ENCODE data around the gene SMYD3. TPM values are rescaled to one million over a fixed set of nuclear protein-coding genes. Genes with fewer than 3 reads are reported as not detected.
"Not testable (repeated sequence)": the region's sequence is repeated elsewhere in the genome, so short reads cannot be mapped to it uniquely, and the experiment has no call there.

Gene SMYD3
- total RNA-seq, 3 donors from 2014 or later = 16.3 to 18.0 (median 16.4) TPM

- no peak for TF ChIP-seq CTCF (IDR thresholded peaks at IDR 0.05)
- no peak for ATAC-seq
These were observed 182.4 kb downstream of the SMYD3 start for GRCh38 chr1:246324711-246325110.

GRCh38 chr1:246324033-246324432 lies 183.0 kb downstream of the SMYD3 start:
- H3K9me3 ChIP-seq; intact Hi-C loops (cut with DNase I, micrococcal nuclease); DNase-seq; ATAC-seq; H3K4me1 ChIP-seq (ENCODE audit: low read depth); H3K4me3 ChIP-seq; H3K36me3 ChIP-seq (ENCODE audit: low read depth): not testable (repeated sequence)

More at GRCh38 chr1:246324711-246325110, 182.4 kb downstream of the SMYD3 start:
- intact Hi-C loops (cut with DNase I, micrococcal nuclease) = no loop called here
- no peak for DNase-seq
- H3K4me1 ChIP-seq (ENCODE audit: low read depth) = no peaks in the 10 kb centered on the region
- H3K36me3 ChIP-seq (ENCODE audit: low read depth) = no peaks in the 10 kb centered on the region
- no peak overlapping the region for H3K4me3 ChIP-seq
- H3K9me3 ChIP-seq = no peaks in the 10 kb centered on the region

- Histone ChIP-seq H3K36me3 (ENCODE audit: low read depth) (no peaks in the 10 kb centered on the region), H3K4me1 (ENCODE audit: low read depth) (no peaks in the 10 kb centered on the region), H3K9me3 (no peaks in the 10 kb centered on the region), H3K4me3 (no peak overlapping the region)
- DNase-seq (no peak), ATAC-seq (no peak)
- no peak for TF ChIP-seq CTCF (IDR thresholded peaks at IDR 0.05)
- intact Hi-C loops (cut with DNase I, micrococcal nuclease) = no loop called here
These were observed 186.8 kb downstream of the SMYD3 start for GRCh38 chr1:246320286-246320685.

GRCh38 chr1:246319083-246319714 lies 187.9 kb downstream of the SMYD3 start:
- H3K4me1 ChIP-seq (ENCODE audit: low read depth) = no peaks in the 10 kb centered on the region
- ATAC-seq = no peak
- H3K36me3 ChIP-seq (ENCODE audit: low read depth) = no peaks in the 10 kb centered on the region
- no peak overlapping the region for H3K4me3 ChIP-seq
- no peaks in the 10 kb centered on the region for H3K9me3 ChIP-seq
- no peak for DNase-seq
- intact Hi-C loops (cut with DNase I, micrococcal nuclease) = no loop called here
- no peak for TF ChIP-seq CTCF (IDR thresholded peaks at IDR 0.05)

DNA sequence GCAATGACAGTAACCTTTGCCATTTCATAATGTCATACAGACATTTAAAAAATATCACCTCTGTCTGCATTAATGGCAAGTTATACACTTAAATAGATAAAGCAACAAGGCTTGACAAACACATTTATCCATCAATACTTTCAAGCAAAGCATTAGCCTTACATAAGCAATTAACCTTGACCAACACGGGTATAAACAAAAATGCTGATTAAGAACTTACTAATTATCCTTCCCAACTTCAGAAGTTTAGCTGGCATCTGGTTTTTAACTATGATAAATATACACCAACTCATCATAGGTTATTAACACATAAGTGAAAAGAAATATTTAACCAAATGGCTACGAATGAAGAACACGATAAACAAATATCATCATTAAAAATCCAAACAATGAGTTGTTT lies 188.5 kb downstream of the SMYD3 start:
- TF ChIP-seq CTCF (IDR thresholded peaks at IDR 0.05) = no peak
- ATAC-seq (no peak), DNase-seq (no peak)
- Histone ChIP-seq H3K36me3 (ENCODE audit: low read depth) (no peaks in the 10 kb centered on the region), H3K4me3 (no peak overlapping the region), H3K4me1 (ENCODE audit: low read depth) (no peaks in the 10 kb centered on the region), H3K9me3 (no peaks in the 10 kb centered on the region)
- intact Hi-C loops (cut with DNase I, micrococcal nuclease) = no loop called here

GRCh38 chr1:246318036-246318359 lies 189.1 kb downstream of the SMYD3 start:
- ATAC-seq = no peak
- no peaks in the 10 kb centered on the region for H3K36me3 ChIP-seq (ENCODE audit: low read depth)
- no peak for DNase-seq
- TF ChIP-seq CTCF (IDR thresholded peaks at IDR 0.05) = no peak
- H3K4me1 ChIP-seq (ENCODE audit: low read depth) = no peaks in the 10 kb centered on the region
- H3K9me3 ChIP-seq = no peaks in the 10 kb centered on the region
- intact Hi-C loops (cut with DNase I, micrococcal nuclease) = no loop called here
- H3K4me3 ChIP-seq = no peak overlapping the region

All from mucosa of descending colon (tissue), 3 donors.